Gastrocnemius medialis (tissue), 4 donors: ENCODE results near the gene KLK11. TPM values are rescaled to one million over a fixed set of nuclear protein-coding genes. Genes with fewer than 3 reads are reported as not detected.

Experiments used
- ATAC-seq, 2 donors: fragments of 150-250 bp; one replicate each; pipeline ENCODE4 v1.9.1; 2016
- DNase-seq, 2 donors: peaks; one replicate each; pipeline ENCODE4 v3.0.0-alpha.2; 2019
- H3K27ac ChIP-seq, 4 donors: fragments of 200-600 bp; sonication (generic); 1 replicate in 1 of 4; 2 replicates in 3 of 4; pipeline ENCODE4 v1.5.1; 2016 to 2018; ENCODE audit warnings: mild to moderate bottlenecking in 2 of 4, moderate library complexity in 1 of 4
- H3K27me3 ChIP-seq, 3 donors: fragments of 200-600 bp; sonication (generic) in 2 of 3; 1 replicate in 1 of 3; 2 replicates in 2 of 3; pipeline versions ENCODE4 v1.5.1 to v1.6.0; 2016 to 2019; ENCODE audit warnings: mild to moderate bottlenecking in 1 of 3, moderate library complexity in 1 of 3
- H3K36me3 ChIP-seq, 2 donors: fragments of 200-600 bp; sonication (generic) in 1 of 2; one replicate each; pipeline ENCODE4 v1.5.1; 2017 to 2018
- H3K4me1 ChIP-seq, 2 donors: fragments of 200-600 bp; sonication (generic) in 1 of 2; one replicate each; pipeline ENCODE4 v1.5.1; 2016 to 2017; ENCODE audit warnings: mild to moderate bottlenecking in 2 of 2
- H3K4me3 ChIP-seq, 4 donors: fragments of 200-600 bp; sonication (generic) in 3 of 4; 1 replicate in 1 of 4; 2 replicates in 3 of 4; pipeline ENCODE4 v1.5.1; 2016 to 2019; ENCODE audit warnings: mild to moderate bottlenecking in 2 of 4
- H3K9me3 ChIP-seq, 3 donors: fragments of 200-600 bp; sonication (generic) in 2 of 3; 1 replicate in 1 of 3; 2 replicates in 2 of 3; pipeline ENCODE4 v1.5.1; 2016 to 2019
- POLR2A ChIP-seq, 2 donors: fragments of 450-650 bp; IDR thresholded peaks; one replicate each; pipeline ENCODE4 v1.6.1; 2017; ENCODE audit warnings: antibody characterized with exemption in 2 of 2, mild to moderate bottlenecking in 2 of 2, moderate library complexity in 2 of 2
- in situ Hi-C, 4 donors: fragments of 200-750 bp; cut with MboI; loops; one replicate each; pipeline versions ENCODE4 v1.15.0 to v1.8.0; 2017; ENCODE audit warnings: low sequenced_read_pairs in 4 of 4
- intact Hi-C: fragments of 100-400 bp; cut with DNase I; formaldehyde crosslinking; loops from one replicate; pipeline ENCODE4 v1.15.1; 2023; ENCODE audit warnings: low total_unique reads
- total RNA-seq, 4 donors: library from RNA; depleted of rRNA; stranded (reverse); fragments of >200 nt; gene quantifications; one replicate each; pipeline versions ENCODE4 v1.1.0 to v1.2.3, GENCODE V29; 2016
- TF ChIP-seq, protein P1 (sequence below), 5 experiments: fragments of 450-650 bp in 3 of 5; fragments of 200-600 bp in 2 of 5; sonication (generic) in 2 of 5; IDR thresholded peaks in 4 of 5; conservative IDR thresholded peaks in 1 of 5; 1 replicate in 4 of 5; 2 replicates in 1 of 5; pipeline ENCODE4 v1.5.1; 2016 to 2019; ENCODE audit warnings: antibody characterized with exemption in 5 of 5, mild to moderate bottlenecking in 3 of 5, moderate library complexity in 3 of 5

The KLK11 gene
- total RNA-seq, 4 donors from 2014 or later, result not detected

- no peak for ATAC-seq
- in situ Hi-C loops, result no loop called here
Measured at GRCh38 chr19:51060973-51061372, 34.6 kb upstream of the KLK11 start.

GRCh38 chr19:51060336-51060735 lies 33.9 kb upstream of the KLK11 start:
- no peak for DNase-seq
- Histone ChIP-seq H3K9me3 (no peaks in the 10 kb centered on the region), H3K27ac (no peak overlapping the region), H3K36me3 (no peaks in the 10 kb centered on the region), H3K27me3 (peaks cover 4 to 15% (median 10%) of the 10 kb centered on the region in 3 donors), H3K4me1 (no peaks in the 10 kb centered on the region), H3K4me3 (no peak overlapping the region)
- TF ChIP-seq, protein P1, sequence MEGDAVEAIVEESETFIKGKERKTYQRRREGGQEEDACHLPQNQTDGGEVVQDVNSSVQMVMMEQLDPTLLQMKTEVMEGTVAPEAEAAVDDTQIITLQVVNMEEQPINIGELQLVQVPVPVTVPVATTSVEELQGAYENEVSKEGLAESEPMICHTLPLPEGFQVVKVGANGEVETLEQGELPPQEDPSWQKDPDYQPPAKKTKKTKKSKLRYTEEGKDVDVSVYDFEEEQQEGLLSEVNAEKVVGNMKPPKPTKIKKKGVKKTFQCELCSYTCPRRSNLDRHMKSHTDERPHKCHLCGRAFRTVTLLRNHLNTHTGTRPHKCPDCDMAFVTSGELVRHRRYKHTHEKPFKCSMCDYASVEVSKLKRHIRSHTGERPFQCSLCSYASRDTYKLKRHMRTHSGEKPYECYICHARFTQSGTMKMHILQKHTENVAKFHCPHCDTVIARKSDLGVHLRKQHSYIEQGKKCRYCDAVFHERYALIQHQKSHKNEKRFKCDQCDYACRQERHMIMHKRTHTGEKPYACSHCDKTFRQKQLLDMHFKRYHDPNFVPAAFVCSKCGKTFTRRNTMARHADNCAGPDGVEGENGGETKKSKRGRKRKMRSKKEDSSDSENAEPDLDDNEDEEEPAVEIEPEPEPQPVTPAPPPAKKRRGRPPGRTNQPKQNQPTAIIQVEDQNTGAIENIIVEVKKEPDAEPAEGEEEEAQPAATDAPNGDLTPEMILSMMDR (IDR thresholded peaks at IDR 0.05 in 4 of 5, conservative IDR thresholded peaks at IDR 0.05 in 1 of 5), result no peak
- TF ChIP-seq POLR2A (IDR thresholded peaks at IDR 0.05), result no peak
- intact Hi-C loops, result no loop called here
- ATAC-seq, result no peak
- in situ Hi-C loops, result no loop called here

More at GRCh38 chr19:51060973-51061372, 34.6 kb upstream of the KLK11 start:
- intact Hi-C loops, result no loop called here
- Histone ChIP-seq H3K9me3 (no peaks in the 10 kb centered on the region), H3K27me3 (peaks cover 4 to 18% (median 11%) of the 10 kb centered on the region in 3 donors), H3K4me1 (no peaks in the 10 kb centered on the region), H3K4me3 (no peak overlapping the region), H3K27ac (no peak overlapping the region), H3K36me3 (no peaks in the 10 kb centered on the region)
- DNase-seq, result no peak
- TF ChIP-seq, protein P1 (IDR thresholded peaks at IDR 0.05 in 4 of 5, conservative IDR thresholded peaks at IDR 0.05 in 1 of 5), result no peak
- no peak for TF ChIP-seq POLR2A (IDR thresholded peaks at IDR 0.05)

- in situ Hi-C loops (no loop called here), intact Hi-C loops (no loop called here)
- peaks cover 3 to 9% (median 4%) of the 10 kb centered on the region in 3 donors for H3K27me3 ChIP-seq
- no peaks in the 10 kb centered on the region for H3K9me3 ChIP-seq
- no peaks in the 10 kb centered on the region for H3K4me1 ChIP-seq
- TF ChIP-seq, protein P1 (IDR thresholded peaks at IDR 0.05 in 4 of 5, conservative IDR thresholded peaks at IDR 0.05 in 1 of 5), result no peak
- no peak for TF ChIP-seq POLR2A (IDR thresholded peaks at IDR 0.05)
- DNase-seq (no peak), ATAC-seq (no peak)
- H3K4me3 ChIP-seq, result no peak overlapping the region
- no peaks in the 10 kb centered on the region for H3K36me3 ChIP-seq
- H3K27ac ChIP-seq, result no peak overlapping the region
Measured at GRCh38 chr19:51059715-51060114, 33.3 kb upstream of the KLK11 start.

DNA sequence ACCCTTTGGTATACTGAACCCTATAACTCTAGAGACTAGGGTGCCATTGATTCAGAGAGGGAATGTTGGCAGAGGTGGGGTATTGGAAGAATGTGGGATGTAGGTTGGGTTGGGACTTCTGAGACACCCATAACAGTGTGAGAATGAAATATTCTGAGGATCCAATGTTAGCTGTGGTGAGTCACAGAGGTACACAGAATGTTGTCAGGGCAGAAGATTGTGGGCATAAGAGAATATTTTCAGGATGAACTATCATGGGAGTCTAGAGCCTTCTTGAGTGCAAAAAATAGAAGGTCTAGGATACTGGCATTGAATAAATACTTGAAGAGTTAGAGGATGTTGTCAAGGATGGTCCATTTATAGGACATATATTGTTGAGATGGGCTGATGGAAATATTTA lies 29.4 kb upstream of the KLK11 start:
- Histone ChIP-seq H3K9me3 (no peaks in the 10 kb centered on the region), H3K4me1 (no peaks in the 10 kb centered on the region), H3K36me3 (no peaks in the 10 kb centered on the region), H3K4me3 (no peak overlapping the region), H3K27ac (no peak overlapping the region), H3K27me3 (no peaks in the 10 kb centered on the region)
- DNase-seq (no peak), ATAC-seq (no peak)
- in situ Hi-C loops, result no loop called here
- intact Hi-C loops, result no loop called here
- TF ChIP-seq POLR2A (IDR thresholded peaks at IDR 0.05), result no peak
- TF ChIP-seq, protein P1 (IDR thresholded peaks at IDR 0.05 in 4 of 5, conservative IDR thresholded peaks at IDR 0.05 in 1 of 5), result no peak

GRCh38 chr19:51047031-51047335 lies 20.6 kb upstream of the KLK11 start:
- intact Hi-C loops, result no loop called here
- no peak for ATAC-seq

More at GRCh38 chr19:51047031-51047335, 20.6 kb upstream of the KLK11 start:
- no peak overlapping the region for H3K4me3 ChIP-seq
- H3K4me1 ChIP-seq, result no peaks in the 10 kb centered on the region
- no peaks in the 10 kb centered on the region for H3K27me3 ChIP-seq
- TF ChIP-seq, protein P1 (IDR thresholded peaks at IDR 0.05 in 4 of 5, conservative IDR thresholded peaks at IDR 0.05 in 1 of 5), result no peak
- no peak for TF ChIP-seq POLR2A (IDR thresholded peaks at IDR 0.05)
- in situ Hi-C loops, result no loop called here
- no peaks in the 10 kb centered on the region for H3K36me3 ChIP-seq
- H3K9me3 ChIP-seq, result no peaks in the 10 kb centered on the region
- DNase-seq, result no peak
- no peak overlapping the region for H3K27ac ChIP-seq
